Measurements from ENCODE around the gene AFF4.
"Not testable (repeated sequence)": the region's sequence is repeated elsewhere in the genome, so short reads cannot be mapped to it uniquely, and the experiment has no call there.

AFF4 gene

GRCh38 chr5:132963171-132964104 lies at the start of gene AFF4:
TSS of gene AFF4 (minus strand) at chr5:132963634. CDS start at chr5:132937189, 26,445 bp downstream.
- peak; percentile 73 to 75 for DNase-seq (ENCODE audit: low read depth in 1 of 2, low spot score in 1 of 2)

GRCh38 chr5:133008455-133008854 lies 45.0 kb upstream of the AFF4 start:
- not testable (repeated sequence) for DNase-seq (ENCODE audit: low read depth in 1 of 2, low spot score in 1 of 2)

DNA sequence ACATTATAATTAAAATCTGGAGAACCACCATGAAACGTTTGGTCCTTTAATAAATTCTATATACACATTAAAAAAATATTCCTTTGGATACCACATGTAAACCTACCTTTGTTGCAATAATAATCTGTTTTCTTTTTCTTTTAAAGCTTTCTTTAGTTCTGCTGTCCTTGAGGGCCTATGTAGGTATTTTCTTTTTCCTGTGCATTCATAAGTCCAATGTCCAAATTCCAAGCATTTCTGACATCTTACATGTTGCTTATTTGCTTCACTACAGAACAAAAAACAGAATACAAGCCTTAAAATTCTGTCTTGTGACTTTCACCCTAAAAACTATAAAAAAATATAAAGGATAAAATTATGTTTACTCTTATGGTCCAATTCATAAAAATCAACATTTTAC lies 43.2 kb upstream of the AFF4 start:
- DNase-seq (ENCODE audit: low read depth in 1 of 2, low spot score in 1 of 2) = no peak

- DNase-seq (ENCODE audit: low read depth in 1 of 2, low spot score in 1 of 2) = no peak
Observed at GRCh38 chr5:132999246-132999645, 35.8 kb upstream of the AFF4 start.

- no peak for DNase-seq (ENCODE audit: low read depth in 1 of 2, low spot score in 1 of 2)
Observed at GRCh38 chr5:132998556-132998955, 35.1 kb upstream of the AFF4 start.

- no peak for DNase-seq (ENCODE audit: low read depth in 1 of 2, low spot score in 1 of 2)
Observed at GRCh38 chr5:132996307-132996706, 32.9 kb upstream of the AFF4 start.

GRCh38 chr5:132987531-132988408 lies 24.3 kb upstream of the AFF4 start:
- no peak for DNase-seq (ENCODE audit: low read depth in 1 of 2, low spot score in 1 of 2)

DNA sequence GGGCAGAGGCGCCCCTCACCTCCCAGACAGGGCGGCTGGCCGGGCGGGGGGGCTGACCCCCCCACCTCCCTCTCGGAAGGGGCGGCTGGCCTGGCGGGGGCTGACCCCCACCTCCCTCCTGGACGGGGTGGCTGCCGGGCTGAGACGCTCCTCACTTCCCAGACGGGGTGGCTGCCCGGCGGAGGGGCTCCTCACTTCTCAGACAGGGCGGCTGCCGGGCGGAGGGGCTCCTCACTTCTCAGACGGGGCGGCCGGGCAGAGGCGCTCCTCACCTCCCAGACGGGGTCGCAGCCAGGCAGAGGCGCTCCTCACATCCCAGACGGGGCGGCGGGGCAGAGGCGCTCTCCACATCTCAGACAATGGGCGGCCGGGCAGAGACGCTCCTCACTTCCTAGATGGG lies 19.5 kb upstream of the AFF4 start:
- not testable (repeated sequence) for DNase-seq (ENCODE audit: low read depth in 1 of 2, low spot score in 1 of 2)

- DNase-seq (ENCODE audit: low read depth in 1 of 2, low spot score in 1 of 2) = no peak
Observed at GRCh38 chr5:132981288-132981687, 17.9 kb upstream of the AFF4 start.

DNA sequence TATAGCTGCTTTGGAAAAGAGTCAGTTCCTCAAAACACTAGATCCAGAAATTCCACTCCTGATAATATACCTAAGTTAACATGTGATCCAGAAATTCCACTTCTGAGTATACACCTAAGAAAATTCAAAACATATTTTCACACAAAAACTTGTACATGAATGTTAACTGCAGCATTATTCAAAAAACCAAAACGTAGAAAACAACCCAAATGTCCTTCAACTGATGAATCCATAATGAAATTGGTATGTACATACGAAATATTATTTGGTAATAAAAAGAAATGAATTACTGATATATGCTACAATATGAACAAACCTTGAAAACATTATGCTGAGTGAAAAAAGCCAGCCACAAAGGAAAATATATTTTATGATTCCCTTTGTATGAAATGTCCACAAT lies 16.5 kb upstream of the AFF4 start:
- DNase-seq (ENCODE audit: low read depth in 1 of 2, low spot score in 1 of 2) = no peak

DNA sequence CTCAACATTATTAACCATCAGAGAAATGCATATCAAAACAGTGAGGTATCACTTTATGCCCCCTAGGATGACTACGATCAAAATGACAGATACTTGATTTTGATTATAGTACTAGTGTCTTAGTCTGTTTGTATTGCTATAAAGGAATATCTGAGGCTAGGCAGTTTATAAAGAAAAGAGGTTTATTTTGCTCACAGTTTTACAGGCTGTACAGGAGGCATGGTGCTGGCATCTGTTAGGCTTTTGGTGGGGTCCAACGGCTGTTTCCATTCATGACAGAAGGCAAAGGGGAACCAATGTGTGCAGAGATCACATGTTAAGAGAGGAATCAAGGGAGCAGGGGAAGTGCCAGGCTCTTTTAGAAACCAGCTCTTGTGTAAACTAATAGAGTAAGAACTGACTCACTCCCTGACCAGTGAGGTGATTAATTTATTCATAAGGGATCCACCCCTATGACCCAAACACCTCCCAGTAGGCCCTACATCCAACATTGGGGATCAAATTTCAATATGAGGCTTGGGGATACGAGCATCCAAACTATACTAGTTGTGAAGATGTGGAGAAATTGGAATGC lies 16.0 kb upstream of the AFF4 start:
- no peak for DNase-seq (ENCODE audit: low read depth in 1 of 2, low spot score in 1 of 2)

- DNase-seq (ENCODE audit: low read depth in 1 of 2, low spot score in 1 of 2) = no peak
Observed at GRCh38 chr5:132976852-132977251, 13.4 kb upstream of the AFF4 start.

- DNase-seq (ENCODE audit: low read depth in 1 of 2, low spot score in 1 of 2) = not testable (repeated sequence)
Observed at GRCh38 chr5:132972436-132972828, 9.0 kb upstream of the AFF4 start.

DNA sequence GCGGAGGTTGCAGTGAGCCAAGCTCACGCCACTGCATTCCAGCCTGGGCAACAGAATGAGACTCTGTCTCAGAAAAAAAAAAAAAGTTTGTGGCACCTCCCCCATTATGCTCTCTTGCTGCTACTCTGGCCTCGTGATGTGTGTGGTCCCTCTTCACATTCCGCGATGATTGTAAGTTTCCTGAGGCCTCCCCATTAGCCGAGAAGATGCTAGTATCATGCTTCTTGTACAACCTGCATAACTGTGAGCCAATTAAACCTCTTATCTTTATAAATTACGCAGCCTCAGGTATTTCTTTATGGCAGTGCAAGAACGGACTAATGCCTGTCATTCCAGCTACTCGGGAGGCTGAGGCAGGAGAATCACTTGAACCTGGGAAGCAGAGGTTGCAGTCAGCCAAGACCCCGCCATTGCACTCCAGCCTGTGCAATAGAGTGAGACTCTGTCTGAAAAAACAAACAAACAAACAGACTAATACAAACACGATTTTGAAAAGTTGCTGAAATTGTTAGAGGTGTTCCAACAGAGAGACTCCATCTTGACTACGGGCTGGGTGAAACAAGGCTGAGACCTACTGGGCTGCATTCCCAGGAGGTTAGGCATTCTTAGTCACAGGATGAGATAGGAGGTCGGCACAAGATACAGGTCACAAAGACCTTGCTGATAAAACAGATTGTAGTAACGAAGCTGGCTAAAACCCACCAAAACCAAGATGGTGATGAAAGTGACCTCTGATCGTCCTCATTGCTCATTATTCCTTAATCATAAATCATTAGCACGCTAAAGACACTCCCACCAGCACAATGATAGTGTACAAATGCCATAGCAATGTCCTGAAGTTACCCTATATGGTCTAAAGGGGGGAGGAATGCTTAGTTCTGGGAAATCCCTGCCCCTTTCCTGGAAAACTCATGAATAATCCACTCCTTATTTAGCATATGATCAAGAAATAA lies 8.3 kb upstream of the AFF4 start:
- DNase-seq (ENCODE audit: low read depth in 1 of 2, low spot score in 1 of 2) = no peak

- DNase-seq (ENCODE audit: low read depth in 1 of 2, low spot score in 1 of 2) = no peak
Observed at GRCh38 chr5:132965120-132965519, 1.7 kb upstream of the AFF4 start.

DNA sequence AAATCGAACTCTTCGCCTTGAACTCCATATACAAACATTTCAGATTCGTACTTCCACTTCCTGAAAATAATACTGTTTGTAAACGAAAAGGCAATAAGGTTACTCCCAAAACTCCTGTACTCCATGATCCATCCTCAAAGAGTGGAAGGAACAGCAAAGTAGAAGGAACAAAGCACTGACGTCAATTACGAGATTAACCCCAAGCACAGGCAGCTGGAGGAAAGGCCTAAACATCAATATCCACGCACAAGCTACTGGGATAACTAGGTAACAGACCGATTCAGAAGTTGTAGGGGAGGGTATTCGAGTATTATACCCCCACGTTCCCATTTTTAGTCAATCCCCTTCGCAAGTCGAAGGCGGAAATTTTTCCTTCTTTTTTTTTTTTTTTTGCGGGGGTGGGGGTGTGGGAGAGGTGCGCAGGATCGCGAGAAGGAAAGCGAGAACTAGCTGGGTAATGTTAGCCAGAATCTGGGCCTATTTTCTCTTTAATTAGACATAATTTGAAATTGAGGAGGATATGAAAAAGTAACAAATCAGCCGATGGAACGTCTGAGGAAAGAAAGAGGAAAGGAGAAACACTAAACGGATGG lies 909 bp downstream of the AFF4 start:
- no peak for DNase-seq (ENCODE audit: low read depth in 1 of 2, low spot score in 1 of 2)

DNA sequence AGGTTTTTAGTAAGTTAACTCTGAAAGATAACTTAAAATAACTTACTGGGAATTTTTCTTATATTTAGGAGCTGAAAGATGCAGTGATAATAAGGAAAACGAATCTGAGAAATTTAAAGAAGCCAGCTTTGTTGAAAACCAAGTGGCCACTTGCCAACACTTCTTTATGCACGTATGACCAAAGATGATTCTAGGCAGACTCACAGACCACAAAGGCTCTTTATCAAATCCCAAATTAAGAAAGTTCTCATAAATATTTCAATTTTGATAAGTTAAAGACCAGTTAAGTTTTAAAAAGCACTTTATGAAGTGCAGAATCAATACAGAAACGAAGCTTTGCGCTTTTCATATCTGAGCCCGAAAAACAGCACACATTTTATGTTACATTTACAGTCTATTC lies 1.5 kb downstream of the AFF4 start:
- no peak for DNase-seq (ENCODE audit: low read depth in 1 of 2, low spot score in 1 of 2)

DNA sequence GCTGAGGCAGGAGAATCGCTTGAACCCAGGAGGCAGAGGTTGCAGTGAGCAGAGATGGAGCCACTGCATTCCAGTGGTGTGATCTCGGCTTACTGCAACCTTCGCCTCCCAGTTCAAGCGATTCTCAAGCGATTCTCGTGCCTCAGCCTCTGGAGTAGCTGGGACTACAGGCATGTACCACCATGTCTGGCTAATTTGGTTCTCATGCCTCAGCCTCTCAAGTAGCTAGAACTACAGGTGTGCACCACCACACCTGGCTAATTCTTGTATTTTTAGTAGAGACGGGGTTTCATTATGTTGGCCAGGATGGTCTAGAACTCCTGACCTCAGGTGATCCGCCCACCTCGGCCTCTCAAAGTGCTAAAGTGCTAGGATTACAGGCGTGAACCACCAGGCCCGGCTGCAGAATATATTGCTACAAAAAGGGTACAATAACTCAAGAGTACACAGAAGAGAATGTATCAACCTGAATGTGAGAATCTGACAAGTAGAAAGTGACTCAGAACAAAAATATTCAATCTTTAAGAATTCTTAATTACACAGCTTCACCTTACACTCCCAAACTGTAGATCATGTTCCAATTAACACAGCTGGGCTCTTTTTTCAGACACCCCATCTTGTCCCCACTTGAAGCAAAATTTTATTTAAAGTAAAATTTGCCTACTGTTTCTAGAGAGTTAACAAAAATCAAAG lies 2.2 kb downstream of the AFF4 start:
- not testable (repeated sequence) for DNase-seq (ENCODE audit: low read depth in 1 of 2, low spot score in 1 of 2)

DNA sequence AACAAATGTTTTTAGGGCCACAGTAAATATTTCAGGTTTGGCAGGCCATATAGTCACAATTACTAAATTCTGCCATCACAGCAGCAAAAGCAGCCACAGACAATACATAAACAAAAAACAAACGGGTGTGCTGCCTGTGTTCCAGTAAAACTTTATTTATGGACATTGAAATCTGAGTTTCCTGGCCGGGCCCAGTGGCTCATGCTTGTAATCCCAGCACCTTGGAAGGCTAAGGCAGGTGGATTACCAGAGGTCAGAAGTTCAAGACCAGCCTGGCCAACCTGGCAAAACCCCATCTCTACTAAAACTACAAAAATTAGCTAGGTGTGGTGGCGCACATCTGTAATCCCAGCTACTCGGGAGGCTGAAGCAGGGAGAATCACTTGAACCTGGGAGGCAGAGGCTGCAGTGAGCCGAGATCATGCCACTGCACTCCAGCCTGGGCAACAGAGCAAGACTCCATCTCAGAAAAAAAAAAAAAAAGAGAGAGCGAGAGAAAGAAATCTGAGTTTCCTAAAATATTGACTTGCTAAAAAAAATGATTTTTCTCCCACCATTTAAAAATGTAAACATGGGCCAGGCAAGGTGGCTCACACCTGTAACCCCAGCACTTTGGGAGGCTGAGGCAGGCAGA lies 7.2 kb downstream of the AFF4 start:
- not testable (repeated sequence) for DNase-seq (ENCODE audit: low read depth in 1 of 2, low spot score in 1 of 2)
